Colonic mucosa (tissue), 4 donors: Measurements from ENCODE around the gene IMPG1. TPM values are rescaled to one million over a fixed set of nuclear protein-coding genes. Genes with fewer than 3 reads are reported as not detected.

ENCODE experiments used
- DNase-seq: peaks from one replicate; pipeline ENCODE4 v3.0.0-alpha.2; 2020
- H3K27ac ChIP-seq: fragments of 200-600 bp; one replicate; pipeline ENCODE4 v1.8.0; 2021
- H3K27me3 ChIP-seq: fragments of 200-600 bp; one replicate; pipeline ENCODE4 v1.8.0; 2021
- H3K36me3 ChIP-seq: fragments of 200-600 bp; one replicate; pipeline ENCODE4 v1.8.0; 2021
- H3K4me1 ChIP-seq: fragments of 200-600 bp; one replicate; pipeline ENCODE4 v1.8.0; 2021; ENCODE audit warnings: mild to moderate bottlenecking
- H3K4me3 ChIP-seq: fragments of 200-600 bp; one replicate; pipeline ENCODE4 v1.8.0; 2021
- H3K9ac ChIP-seq, 2 donors: one replicate each; pipeline ENCODE4 v1.7.0; 2013; ENCODE audit warnings: control low read depth in 2 of 2, low read depth in 2 of 2, low read length in 2 of 2
- H3K9me3 ChIP-seq: fragments of 200-600 bp; one replicate; pipeline ENCODE4 v1.8.0; 2021
- intact Hi-C: fragments of 100-400 bp; cut with DNase I; formaldehyde crosslinking; loops from one replicate; pipeline ENCODE4 v1.14.1; 2022
- total RNA-seq, 2 donors: library from RNA; stranded (reverse); fragmentation: NEBNext Ultra II Directional in 1 of 2; extraction: Animal tissue kit (Norgen Biotek cat#: 25700) in 1 of 2; gene quantifications; one replicate each; pipeline ENCODE4 v1.2.1, GENCODE V29; 2021
- TF ChIP-seq, protein P1 (sequence below): fragments of 200-600 bp; IDR thresholded peaks from one replicate; pipeline ENCODE4 v1.8.0; 2022; ENCODE audit warnings: antibody characterized with exemption, mild to moderate bottlenecking
- donor health status: healthy.
- donor health status: DM: no; HTN: no; CAD: no.
- donor health status: DM: no; HTN: no; CAD: no.

IMPG1 gene
- total RNA-seq, 2 donors from 2014 or later = not detected

DNA sequence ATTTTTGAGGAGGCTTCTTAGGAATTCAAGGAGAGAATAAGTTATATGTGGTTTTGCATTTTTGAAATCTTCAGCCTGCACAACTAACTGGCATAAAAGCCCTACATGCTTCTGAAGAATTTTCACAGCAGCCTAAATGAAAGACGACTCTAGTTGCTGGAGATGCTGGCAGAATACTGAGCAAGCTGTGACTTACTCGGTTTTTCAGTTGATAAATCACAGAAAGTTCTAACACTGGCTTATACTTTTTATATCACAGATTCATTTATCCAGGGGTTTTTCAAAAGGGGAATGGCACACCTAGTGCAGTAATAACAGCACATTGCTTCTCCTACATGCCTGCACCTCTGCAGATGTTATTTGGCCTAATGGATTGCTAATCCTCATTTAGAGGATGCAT, 134.6 kb downstream of the IMPG1 start:
- Histone ChIP-seq H3K4me3 (no peak overlapping the region), H3K9me3 (no peaks in the 10 kb centered on the region), H3K27me3 (no peaks in the 10 kb centered on the region), H3K4me1 (no peaks in the 10 kb centered on the region), H3K36me3 (no peaks in the 10 kb centered on the region), H3K9ac (no peak overlapping the region), H3K27ac (no peak overlapping the region)
- intact Hi-C loops = no loop called here
- DNase-seq = no peak
- TF ChIP-seq, protein P1, sequence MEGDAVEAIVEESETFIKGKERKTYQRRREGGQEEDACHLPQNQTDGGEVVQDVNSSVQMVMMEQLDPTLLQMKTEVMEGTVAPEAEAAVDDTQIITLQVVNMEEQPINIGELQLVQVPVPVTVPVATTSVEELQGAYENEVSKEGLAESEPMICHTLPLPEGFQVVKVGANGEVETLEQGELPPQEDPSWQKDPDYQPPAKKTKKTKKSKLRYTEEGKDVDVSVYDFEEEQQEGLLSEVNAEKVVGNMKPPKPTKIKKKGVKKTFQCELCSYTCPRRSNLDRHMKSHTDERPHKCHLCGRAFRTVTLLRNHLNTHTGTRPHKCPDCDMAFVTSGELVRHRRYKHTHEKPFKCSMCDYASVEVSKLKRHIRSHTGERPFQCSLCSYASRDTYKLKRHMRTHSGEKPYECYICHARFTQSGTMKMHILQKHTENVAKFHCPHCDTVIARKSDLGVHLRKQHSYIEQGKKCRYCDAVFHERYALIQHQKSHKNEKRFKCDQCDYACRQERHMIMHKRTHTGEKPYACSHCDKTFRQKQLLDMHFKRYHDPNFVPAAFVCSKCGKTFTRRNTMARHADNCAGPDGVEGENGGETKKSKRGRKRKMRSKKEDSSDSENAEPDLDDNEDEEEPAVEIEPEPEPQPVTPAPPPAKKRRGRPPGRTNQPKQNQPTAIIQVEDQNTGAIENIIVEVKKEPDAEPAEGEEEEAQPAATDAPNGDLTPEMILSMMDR = no peak

DNA sequence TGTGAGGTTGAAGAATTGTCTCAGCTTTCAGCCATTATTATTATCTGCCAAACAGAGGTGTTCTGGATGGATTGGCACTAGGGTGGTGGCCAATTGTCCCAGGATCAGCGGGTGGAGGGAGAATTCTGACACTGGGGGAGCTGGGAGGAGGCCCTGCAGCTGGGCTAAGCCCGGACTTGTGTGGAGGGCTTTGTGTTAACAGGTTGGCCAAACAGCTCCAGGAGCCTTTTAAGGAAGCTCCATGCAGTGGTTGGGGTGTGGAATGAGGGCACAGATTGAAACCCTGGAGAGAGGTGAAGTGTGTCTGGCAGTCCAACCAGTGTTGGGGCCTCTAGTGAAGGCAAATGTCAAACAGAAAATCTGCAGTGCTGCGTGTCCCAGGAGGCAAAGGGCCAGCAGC, 135.8 kb downstream of the IMPG1 start:
- Histone ChIP-seq H3K9me3 (no peaks in the 10 kb centered on the region), H3K4me3 (no peak overlapping the region), H3K4me1 (no peaks in the 10 kb centered on the region), H3K9ac (no peak overlapping the region), H3K36me3 (no peaks in the 10 kb centered on the region), H3K27ac (no peak overlapping the region), H3K27me3 (no peaks in the 10 kb centered on the region)
- TF ChIP-seq, protein P1 = no peak
- intact Hi-C loops = no loop called here
- no peak for DNase-seq

DNA sequence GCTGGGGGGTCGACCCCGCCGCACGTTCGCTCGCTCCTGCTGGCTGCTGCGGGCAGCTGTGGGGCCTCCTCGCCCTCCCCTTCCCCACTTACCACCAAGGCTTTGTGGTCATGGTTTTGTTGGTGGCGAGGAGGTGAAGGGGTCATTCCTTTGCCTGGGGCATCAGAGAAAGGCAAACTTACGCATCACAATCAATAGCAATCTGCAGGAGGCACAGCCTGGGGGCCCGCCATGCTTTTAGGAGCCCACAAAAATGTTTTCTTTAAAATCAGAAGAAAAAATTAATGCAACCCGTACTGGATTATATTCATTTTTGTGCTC, 137.0 kb downstream of the IMPG1 start:
- Histone ChIP-seq H3K4me1 (no peaks in the 10 kb centered on the region), H3K27ac (no peak overlapping the region), H3K9ac (peak overlapping the region in 1 of 2 donors; percentile 2), H3K9me3 (no peaks in the 10 kb centered on the region), H3K27me3 (no peaks in the 10 kb centered on the region), H3K36me3 (no peaks in the 10 kb centered on the region), H3K4me3 (peak overlapping the region; percentile 32)
- intact Hi-C loops = no loop called here
- TF ChIP-seq, protein P1 = no peak
- DNase-seq = no peak

DNA sequence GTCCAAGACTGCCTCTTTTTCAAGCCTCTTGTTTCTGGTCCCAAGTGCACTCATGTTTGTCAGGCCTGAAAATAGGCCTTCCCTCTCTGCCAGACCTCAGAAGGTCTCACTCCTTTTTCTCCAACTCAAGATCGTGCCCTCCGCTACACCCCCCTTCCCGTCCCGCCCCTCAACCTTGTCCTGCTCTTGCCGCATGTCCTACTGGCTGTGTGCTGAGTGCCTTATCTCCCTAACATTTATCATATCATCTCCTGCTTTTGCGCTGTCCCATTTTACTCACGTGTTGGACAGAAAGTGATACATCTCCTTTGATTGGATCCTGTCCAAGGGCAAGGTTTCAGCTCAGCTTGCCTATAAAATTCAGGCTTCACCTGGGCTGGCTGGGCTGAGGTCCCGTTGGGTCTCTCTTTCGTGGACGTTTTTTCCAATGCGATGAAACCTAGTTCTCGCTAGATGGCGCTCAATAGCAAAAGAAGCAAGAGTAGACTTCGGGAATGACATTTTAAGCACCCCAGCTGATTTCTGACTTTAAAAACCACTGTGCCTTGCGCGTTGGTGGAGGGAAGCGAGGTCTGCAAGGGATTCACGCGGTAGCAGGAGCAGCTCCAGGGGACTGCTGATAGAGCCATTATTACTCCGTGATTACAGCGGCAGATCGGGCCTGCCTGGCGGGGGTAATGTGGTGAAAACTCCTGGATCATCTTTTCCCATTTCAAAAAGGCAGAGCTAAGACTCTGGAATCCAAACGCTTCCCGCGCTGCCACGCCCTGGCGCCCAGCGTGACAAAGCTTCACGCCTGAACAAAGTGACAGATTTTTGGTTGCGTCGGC, 137.6 kb downstream of the IMPG1 start:
- TF ChIP-seq, protein P1 = peak; percentile 69
- H3K9me3 ChIP-seq = no peaks in the 10 kb centered on the region
- peak overlapping the region; percentile 32 for H3K4me3 ChIP-seq
- peak overlapping the region in 1 of 2 donors; percentile 2 for H3K9ac ChIP-seq
- no peaks in the 10 kb centered on the region for H3K36me3 ChIP-seq
- H3K27me3 ChIP-seq = no peaks in the 10 kb centered on the region
- intact Hi-C loops = loop anchor here (5.0 kb wide), 1 partner anchor 1522 kb away; no protein-coding TSS in a partner anchor
- DNase-seq = peak; percentile 37
- no peak overlapping the region for H3K27ac ChIP-seq
- no peaks in the 10 kb centered on the region for H3K4me1 ChIP-seq

DNA sequence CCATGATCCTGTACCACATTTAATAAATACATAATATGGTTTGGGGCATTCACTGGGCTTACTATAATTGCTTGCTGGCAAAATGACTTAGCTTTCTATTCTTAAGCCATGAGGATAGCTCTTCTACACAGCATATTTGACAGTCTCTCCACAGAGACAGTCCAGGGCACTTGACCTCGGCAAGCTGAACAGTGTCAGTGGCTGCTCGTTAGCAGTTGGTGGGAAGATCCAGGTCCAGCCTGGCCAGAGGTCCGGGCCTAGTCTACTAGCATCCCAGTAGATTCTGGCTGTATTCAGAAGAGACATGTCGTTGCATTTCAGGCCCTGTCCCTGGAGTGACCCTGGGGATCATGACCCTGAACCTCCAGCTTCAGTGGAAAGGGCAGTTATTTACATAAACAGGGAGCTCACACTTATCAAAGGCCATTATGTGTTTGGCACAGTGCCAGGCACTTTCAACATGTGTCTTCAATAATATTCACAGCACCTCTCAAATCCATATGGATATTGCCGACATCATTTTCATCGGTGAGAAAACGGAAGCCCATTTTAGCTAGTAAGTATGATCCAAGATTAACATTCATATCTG, 139.0 kb downstream of the IMPG1 start:
- TF ChIP-seq, protein P1 = no peak
- H3K9ac ChIP-seq = no peak overlapping the region
- no peak for DNase-seq
- no peak overlapping the region for H3K4me3 ChIP-seq
- H3K9me3 ChIP-seq = no peaks in the 10 kb centered on the region
- no peak overlapping the region for H3K27ac ChIP-seq
- H3K27me3 ChIP-seq = no peaks in the 10 kb centered on the region
- no peaks in the 10 kb centered on the region for H3K4me1 ChIP-seq
- intact Hi-C loops = loop anchor here (5.0 kb wide), 1 partner anchor 1524 kb away; no protein-coding TSS in a partner anchor
- no peaks in the 10 kb centered on the region for H3K36me3 ChIP-seq
